ENCODE data around the gene GTF2F1.
"Not testable (repeated sequence)": the region's sequence is repeated elsewhere in the genome, so short reads cannot be mapped to it uniquely, and the experiment has no call there.

GTF2F1 gene

GRCh38 chr19:6355321-6356040, 37.5 kb downstream of the GTF2F1 start:
- DNase-seq (ENCODE audit: low read depth), result not testable (repeated sequence)

- DNase-seq (ENCODE audit: low read depth), result no peak
Measured at GRCh38 chr19:6354098-6354674, 38.8 kb downstream of the GTF2F1 start.

GRCh38 chr19:6352381-6353165, 40.4 kb downstream of the GTF2F1 start:
- no peak for DNase-seq (ENCODE audit: low read depth)

- DNase-seq (ENCODE audit: low read depth), result no peak
Measured at GRCh38 chr19:6350688-6351087, 42.3 kb downstream of the GTF2F1 start.

- not testable (repeated sequence) for DNase-seq (ENCODE audit: low read depth)
Measured at GRCh38 chr19:6349271-6349670, 43.7 kb downstream of the GTF2F1 start.

- DNase-seq (ENCODE audit: low read depth), result no peak
Measured at GRCh38 chr19:6343462-6343861, 49.5 kb downstream of the GTF2F1 start.

GRCh38 chr19:6340493-6341201, 52.3 kb downstream of the GTF2F1 start:
- no peak for DNase-seq (ENCODE audit: low read depth)

- DNase-seq (ENCODE audit: low read depth), result no peak
Measured at GRCh38 chr19:6334490-6335285, 58.3 kb downstream of the GTF2F1 start.

- DNase-seq (ENCODE audit: low read depth), result no peak
Measured at GRCh38 chr19:6333439-6333838, 59.5 kb downstream of the GTF2F1 start, which contains the start of gene ACER1. ACER1 (minus strand) TSS chr19:6333612; CDS start chr19:6333551, 61 bp downstream.

Measured in stimulated activated CD8-positive, alpha-beta memory T cell treated with anti-CD3 and anti-CD28 coated beads, Interleukin-12 subunit alpha, Interleukin-12 subunit beta, amount 100 ng/mL, for 1 hour (primary cell).